ENCODE data around the gene MBLAC2.

MBLAC2 gene

GRCh38 chr5:90474235-90475107 is at the start of gene MBLAC2, which contains the start of gene POLR3G:
Gene MBLAC2, minus strand, starts transcription at chr5:90474771. Its CDS starts 479 bp downstream, at chr5:90474292.
Gene POLR3G, plus strand, starts transcription at chr5:90474864. Its CDS starts 10,704 bp downstream, at chr5:90485568.
- DNase-seq: peak; percentile 56

DNA sequence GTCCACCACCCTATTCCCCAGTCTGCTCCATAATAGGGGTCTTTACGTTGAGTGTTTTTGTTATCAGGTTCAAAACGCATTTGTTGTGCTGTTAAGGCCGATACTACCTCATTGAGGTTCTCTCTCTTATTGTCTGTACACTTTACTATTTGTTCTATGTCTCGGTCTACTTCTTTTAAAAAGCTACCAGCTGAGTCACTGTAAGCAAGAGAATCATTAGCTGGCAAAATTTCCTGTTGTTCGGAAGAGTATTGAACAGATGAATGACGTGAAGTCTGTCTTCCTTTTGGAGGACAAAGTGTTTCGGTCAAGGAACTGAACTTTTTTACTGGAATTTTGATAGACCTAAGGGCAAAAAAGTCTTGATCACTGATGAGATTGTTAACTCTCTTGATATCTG is 44.5 kb upstream of the MBLAC2 start:
- peak; percentile 57 for DNase-seq

DNA sequence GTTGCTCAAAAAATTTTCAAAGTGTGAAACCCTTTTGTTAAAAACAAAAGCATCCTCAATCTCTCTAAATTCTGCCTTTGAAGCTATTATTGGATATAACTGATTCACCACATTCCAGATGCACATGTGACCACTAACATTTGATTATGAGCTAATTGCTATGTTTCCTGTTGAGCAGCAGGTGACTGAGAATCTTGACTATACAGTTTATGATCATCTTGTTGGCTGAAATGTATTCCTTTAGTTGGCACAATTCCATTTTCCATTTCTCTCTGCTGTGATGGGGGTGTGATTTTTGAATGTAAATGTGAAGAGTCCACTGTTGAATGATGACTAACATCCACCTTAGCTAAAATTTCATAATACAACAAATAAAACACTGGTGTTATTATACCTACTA is 44.1 kb upstream of the MBLAC2 start:
- peak; percentile 59 for DNase-seq

GRCh38 chr5:90514520-90514919 is 39.9 kb upstream of the MBLAC2 start:
- no peak for DNase-seq

- DNase-seq: no peak
These were observed 35.9 kb upstream of the MBLAC2 start for GRCh38 chr5:90510438-90510837.

- DNase-seq: no peak
These were observed 31.6 kb upstream of the MBLAC2 start for GRCh38 chr5:90506221-90506620.

DNA sequence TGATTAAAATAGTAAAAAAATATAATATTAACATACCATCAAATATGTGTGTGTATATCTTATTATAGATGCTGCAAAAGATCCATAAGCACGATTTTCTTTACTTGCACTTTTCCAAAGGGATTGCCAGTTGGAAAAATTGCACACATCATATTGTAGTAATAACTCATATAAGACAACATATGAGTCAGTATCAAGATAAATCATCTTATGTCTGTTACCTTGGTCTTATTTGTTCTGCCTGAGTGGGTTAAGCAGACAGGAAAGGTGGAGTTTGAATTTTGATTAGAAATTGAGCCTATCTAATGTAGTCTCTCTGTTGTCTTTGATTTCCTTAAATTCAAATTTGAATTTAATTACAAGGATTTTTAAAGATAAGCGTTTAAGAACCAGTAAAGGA is 30.2 kb upstream of the MBLAC2 start:
- no peak for DNase-seq

DNA sequence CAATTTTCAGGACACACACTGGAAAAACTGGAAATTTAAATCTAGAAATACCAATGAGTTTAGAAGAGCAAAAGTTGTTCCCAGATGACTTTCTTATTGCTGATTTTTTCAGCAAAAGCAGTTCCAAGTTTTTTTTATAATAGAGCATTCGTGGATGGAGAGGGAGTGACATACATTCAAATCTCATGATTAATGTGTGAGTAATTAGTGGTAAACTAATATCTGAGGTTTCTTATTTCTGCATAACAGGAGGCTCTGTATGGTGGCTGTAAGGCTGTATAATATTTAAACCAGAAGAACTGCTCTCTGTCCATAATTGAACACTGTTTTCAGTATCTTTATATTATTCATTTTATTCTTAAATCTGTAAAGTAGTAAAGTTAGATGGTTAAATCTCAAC is 29.0 kb upstream of the MBLAC2 start:
- DNase-seq: no peak

DNA sequence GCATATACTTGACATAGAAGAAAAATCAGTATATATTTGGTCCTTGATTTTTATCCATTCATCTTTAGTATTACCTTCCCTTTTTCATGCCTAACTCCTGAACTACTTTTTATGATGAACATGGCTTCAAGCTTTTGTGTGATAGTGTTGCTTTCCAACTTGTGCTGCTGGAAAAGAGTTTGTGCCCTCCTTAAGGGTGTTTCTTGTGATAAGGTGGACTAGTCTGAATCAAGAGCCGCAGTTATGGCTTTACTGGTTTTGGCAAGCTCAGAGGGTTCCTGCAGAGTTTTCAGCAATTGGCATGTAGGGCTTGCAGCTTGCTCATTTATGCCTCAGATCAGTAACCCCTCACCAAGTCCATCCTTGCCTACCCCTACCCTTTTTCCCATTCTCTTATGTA is 20.6 kb upstream of the MBLAC2 start:
- DNase-seq: no peak

DNA sequence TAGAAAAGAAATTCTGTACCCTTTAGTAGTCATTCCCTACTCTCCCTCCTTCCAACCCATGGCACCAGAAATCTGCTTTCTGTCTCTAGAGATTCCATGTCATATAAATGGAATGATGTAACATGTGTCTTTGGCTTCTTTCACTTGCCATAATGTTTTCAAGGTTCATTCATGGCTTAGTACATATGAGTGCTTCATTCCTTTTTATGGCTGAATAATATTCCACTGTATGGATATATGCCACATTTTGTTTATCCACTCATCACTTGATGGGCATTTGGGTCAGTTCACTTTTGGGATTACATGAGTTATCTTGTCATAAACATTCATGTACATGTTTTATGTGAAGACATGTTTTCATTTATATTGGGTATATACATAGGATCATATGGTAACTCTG is 19.5 kb upstream of the MBLAC2 start:
- no peak for DNase-seq

DNA sequence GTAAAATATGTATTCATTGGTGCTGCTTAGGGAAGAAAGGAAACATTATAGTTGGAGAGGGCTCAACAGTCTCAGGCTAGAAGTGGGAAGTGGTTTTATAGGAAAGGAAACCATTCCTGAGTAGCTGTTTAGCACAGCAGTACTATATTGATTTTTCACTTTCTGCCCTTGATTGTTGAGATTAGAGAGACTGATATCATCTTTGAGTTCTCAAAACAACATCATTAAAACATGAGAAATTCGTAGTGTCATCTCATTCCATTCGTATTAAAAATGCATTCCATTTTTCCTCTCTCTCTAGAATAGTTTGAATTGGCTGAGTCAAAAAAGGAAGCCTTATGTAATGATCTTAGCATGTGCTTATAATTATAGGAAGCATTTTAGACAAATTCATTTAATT is 14.2 kb upstream of the MBLAC2 start:
- no peak for DNase-seq

- no peak for DNase-seq
These were observed 10.0 kb upstream of the MBLAC2 start for GRCh38 chr5:90484540-90484939.

GRCh38 chr5:90483206-90483605 is 8.6 kb upstream of the MBLAC2 start:
- DNase-seq: no peak

GRCh38 chr5:90480699-90481098 is 6.1 kb upstream of the MBLAC2 start:
- DNase-seq: no peak

- no peak for DNase-seq
These were observed 5.2 kb upstream of the MBLAC2 start for GRCh38 chr5:90479611-90480385.

DNA sequence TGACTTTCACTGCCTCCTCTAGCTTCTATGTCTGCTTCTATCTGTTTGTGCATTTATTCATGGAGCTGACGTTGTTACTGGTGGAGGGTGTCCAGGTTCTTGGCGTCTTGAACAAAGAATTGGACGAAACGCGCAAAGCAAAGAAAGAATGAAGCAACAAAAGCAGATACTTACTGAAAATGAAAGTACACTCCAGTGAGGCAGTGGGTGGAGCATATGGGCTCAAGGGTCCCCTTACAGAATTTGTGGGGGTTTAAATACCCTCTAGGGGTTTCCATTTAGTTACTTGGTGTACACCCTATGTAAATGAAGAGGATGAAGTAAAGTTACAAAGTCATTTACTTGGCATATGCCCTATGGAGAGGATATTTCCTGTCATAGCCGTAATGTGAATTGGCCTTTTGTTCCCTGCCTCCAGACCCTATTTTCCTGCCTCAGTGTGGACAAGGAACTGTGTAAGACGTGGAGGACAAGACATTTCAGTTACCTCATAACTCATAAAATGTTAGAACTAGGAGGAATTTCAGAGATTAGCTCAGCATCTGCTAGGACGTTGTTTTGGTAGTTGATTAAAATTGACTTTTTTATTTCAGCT is 3.1 kb upstream of the MBLAC2 start:
- no peak for DNase-seq

- DNase-seq: no peak
These were observed 2.5 kb upstream of the MBLAC2 start for GRCh38 chr5:90477073-90477472.

GRCh38 chr5:90476391-90476790 is 1.8 kb upstream of the MBLAC2 start:
- DNase-seq: no peak

DNA sequence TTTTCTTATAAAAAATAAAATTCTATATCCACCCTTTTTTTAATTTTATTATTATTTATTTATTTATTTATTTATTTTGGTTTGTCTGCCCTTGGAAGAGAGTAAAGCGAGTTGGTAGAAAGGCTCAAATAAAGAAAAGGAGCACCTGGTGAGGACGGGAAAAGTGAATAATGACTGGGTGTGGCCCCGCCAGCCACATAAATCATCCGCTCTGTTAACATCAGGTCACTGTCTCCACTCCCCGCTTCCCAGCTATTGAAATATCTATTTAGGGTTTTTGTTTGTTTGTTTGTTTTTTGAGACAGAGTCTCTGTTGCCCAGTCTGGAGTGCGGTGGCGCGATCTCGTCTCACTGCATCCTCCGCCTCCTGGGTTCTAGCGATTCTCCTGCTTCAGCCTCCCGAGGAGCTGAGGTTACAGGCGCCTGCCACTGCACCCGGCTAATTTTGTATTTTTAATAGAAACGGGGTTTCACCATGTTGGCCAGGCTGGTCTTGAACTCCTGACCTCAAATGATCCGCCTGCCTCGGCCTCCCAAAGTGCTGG is 937 bp upstream of the MBLAC2 start:
- no peak for DNase-seq

- DNase-seq: no peak
These were observed 956 bp downstream of the MBLAC2 start for GRCh38 chr5:90473396-90474234.

DNA sequence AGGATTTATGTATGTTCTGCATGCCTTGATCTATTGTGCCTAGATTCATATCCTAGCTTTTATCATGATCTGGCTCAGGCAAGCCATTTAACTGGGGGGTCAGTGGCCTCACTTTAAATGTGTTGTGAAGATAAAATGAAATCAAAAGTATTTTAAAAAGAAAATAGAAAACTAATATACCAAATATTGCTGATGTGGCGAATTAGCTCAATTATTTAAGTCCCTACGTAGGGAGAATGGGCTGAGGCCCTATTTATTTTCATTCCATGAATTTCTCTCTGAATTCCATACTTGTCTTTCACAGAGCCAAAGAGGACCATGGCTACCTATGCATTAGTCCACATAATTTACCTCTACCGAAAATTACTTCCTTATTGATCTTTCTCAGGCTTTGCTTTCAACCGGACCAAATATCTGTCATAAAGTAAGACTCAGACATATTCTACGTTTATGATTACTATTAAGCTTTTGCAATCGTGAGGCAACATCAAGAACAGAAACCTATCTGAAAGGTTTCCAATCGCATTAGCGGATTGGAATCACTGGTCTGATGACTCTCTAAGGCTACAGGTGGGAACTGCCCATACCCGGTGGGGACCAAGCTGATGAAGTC is 1.7 kb downstream of the MBLAC2 start:
- DNase-seq: no peak

DNA sequence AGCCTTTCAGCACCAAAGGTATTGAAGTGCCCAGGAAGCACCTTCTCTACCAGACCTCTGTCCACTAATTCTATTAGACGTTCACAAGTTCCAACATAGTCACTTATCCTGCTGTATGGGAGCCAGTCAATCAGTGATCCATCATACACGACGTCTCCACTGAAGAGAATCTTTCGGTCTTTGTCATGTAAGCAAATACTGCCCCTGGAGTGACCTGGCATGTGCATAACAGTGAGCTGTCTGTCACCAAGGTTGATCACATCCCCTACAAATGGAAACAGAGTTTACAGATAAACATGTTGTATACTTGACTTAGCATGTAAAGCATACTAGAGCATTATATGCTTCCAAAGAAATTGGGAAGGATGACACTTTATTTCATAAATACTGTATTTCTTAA is 13.3 kb downstream of the MBLAC2 start:
- no peak for DNase-seq
